GM18858 (cell line): ENCODE data around the gene RBX1.
"Not testable (repeated sequence)": the region's sequence is repeated elsewhere in the genome, so short reads cannot be mapped to it uniquely, and the experiment has no call there.

Source experiments
- ATAC-seq: cut with Tn5 transposase; IDR thresholded peaks from one replicate; pipeline ENCODE4 v1.9.1; 2021; ENCODE audit not compliant: unreplicated experiment

RBX1 gene

DNA sequence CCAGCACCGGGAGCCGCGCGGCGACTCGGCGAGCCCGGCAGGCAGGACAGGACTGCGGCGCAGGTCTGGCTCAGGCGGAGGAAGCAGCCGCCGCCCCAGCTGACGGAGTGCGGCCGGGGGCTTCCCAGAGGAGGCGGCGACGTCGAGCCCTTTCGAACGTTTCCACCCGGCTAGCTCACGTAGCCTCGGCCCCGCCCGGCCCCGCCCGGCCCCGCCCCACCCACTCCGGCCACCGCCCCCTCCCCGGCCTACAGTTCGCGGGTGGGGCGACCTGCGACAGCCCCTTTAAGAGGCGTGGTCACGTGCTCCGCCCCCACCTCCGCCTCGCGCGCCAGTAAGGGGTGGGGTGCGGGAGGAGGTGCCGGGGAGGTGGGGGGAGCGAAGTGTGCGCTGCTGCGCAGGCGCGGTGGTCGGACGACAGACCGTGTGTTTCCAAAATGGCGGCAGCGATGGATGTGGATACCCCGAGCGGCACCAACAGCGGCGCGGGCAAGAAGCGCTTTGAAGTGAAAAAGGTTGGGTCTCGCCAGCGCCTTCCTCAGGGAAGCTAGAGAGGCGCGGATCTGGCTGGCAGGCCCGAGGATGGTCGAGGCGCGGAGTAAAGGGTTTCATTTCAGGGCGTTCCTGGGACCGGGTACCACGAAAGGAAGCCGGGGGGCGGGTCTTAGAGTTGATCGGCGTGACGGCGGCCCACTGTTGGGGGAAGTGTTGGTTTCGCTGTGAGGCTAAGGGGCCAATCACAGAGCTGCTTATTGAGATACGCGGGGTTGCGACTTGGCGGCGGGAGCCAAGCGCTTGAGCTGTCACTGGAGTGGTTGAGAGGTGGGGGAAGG, at the start of gene RBX1:
Gene RBX1 (plus strand): TSS at position 417 of the 833 bp plus-strand sequence. CDS start 21 bp downstream, at position 438.
- peak; percentile 59 for ATAC-seq

DNA sequence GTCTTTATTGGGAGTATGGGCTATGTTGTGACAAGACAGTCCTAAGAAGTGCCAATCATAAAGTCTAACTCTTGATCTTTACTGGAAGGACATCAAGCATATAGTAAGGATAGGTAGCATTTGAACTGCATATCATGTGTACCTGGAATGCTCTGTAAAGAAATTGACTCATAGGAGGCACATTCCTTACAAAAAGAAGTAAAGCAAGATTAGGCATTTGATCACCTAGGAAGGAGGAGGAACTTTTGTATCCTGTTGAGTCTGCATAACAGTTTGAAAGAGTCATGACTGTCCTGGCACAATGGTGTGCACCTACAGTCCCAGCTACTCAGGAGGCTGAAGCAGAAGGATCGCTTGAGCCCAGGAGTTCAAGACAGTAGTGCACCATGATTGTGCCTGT, 47.1 kb upstream of the RBX1 start:
- ATAC-seq, result no peak

DNA sequence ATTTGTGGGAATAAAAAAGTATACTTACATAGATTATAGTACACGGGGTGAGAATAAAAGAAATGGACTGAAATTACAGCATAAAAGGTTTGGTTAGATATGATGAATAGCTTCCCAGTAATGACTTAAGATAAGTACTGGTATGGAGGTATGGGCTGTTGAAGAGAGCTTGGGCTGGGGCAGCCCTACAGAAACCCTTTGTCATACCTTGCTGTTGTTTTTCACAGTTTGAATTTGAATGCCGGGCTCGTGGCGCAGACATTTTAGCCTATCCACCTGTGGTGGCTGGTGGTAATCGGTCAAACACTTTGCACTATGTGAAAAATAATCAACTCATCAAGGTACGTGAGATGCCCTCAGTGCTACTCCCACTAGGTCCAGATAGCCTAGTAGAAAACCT, 42.3 kb upstream of the RBX1 start:
- ATAC-seq, result no peak

DNA sequence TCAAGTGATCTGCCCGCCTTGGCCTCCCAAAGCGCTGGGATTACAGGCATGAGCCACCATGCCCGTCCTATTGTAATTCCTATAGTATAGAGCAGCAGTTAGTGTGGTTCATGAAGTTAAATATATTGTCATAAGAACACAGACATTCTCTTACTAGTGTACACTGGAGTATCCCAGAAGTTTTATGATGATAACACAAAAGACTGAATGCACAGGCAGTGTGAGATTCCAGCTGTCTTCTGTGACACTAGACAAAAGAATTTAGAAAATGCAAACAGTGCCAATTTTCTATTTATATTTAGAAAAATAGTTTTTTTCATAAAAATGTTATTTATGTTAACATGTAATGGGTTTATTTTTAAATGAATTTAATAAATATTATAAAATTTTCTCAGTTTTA, 39.4 kb upstream of the RBX1 start:
- ATAC-seq, result no peak

DNA sequence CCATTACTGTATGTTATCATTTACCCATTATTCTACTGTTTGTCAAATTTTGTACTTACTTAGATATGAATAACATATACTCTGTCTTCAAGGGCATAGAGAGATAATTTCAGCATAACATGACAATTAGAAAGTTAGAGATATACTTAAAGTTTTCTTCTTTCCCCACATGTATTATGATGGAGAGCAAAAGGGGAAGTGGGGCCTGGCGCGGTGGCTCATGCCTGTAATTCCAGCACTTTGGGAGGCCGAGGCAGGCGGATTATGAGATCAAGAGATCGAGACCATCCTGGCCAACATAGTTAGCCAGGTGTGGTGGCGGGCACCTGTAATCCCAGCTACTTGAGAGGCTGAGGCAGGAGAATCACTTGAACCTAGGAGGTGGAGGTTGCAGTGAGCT, 38.2 kb upstream of the RBX1 start:
- not testable (repeated sequence) for ATAC-seq

DNA sequence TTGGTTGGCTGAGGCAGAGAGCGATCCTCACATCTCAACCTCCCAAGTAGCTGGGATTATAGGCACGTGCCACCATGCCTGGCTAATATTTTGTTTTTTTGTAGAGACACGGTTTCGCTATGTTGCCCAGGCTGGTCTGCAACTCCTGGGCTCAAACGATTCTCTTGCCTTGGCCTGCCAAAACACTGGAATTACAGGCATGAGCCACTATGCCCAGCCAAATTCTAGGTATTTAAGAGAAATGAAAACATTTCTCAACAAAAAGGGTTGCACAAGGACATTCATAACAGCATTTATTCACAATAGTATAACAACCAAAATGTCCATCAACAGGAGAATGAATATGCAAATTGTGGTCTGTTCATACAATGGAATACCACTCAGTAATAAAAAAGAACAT, 31.7 kb upstream of the RBX1 start:
- no peak for ATAC-seq

DNA sequence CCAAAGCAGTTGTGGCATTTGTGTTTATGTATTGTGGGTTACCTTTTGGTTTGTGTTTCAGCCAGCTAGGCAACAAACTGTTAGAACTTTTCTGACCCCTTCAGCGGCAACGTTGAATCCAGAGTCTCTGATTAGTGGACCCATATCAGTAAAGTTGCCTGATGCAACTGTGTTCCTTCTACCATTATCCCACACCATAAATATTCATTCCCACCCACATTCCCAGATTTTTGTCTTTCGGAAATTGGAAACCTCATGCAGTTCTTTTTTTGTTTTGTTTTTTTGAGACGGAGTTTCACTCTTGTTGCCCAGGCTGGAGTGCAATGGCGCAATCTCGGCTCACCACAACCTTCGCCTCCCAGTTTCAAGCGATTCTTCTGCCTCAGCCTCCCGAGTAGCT, 30.7 kb upstream of the RBX1 start:
- no peak for ATAC-seq

DNA sequence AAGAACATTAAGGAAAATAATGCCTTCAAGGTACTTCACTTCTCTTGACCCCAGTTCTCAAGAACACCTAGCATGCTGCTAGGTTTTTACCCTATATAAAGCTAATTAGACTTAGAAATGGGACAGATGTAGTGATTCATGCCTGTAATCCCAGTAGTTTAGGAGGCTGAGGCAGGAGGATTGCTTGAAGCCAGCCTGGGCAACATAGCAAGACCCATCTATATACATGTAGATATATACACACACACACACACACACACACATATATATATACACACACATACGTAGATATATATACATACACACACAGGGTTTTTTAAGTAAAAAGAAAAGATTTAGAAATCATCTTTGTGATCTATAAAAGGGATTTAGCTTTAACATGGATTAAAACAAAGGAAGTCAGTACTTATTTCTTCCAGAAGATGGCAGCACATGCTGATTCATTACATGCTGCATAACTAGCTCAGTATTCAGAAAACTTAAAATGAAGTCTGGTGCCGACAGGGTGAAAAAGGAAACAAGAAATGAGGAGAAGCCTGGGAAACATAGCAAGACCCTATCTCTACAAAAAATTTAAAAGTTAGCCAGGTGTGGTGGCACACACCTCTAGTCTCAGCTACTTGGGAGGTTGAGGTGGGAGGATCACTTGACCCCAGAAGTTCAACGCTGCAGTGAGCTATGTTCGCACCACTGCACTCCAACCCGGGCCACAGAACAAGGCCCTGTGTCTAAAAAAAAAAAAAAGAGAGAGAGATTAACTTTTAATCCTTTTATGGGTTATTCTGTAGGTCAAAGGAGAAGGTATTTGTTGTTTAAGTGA, 28.5 kb upstream of the RBX1 start:
- ATAC-seq, result no peak

DNA sequence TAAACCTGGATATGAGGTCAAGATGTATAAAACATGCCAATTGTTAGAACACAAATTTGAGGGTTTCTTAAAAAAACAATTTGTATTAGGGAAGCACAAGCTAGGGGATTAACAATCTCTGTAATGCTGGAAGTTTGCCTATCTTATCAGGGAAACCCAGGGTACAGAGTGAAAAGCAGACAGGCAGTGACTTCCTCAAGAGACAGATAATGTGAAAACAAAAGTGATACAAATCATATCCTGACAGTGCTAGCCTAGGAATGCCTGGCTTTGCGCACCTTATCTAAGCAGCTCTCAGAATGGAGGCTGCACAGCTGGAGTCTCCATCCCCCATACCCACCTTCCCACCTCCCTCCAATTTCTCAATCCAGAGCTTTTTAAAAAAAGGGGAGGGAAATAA, 22.5 kb upstream of the RBX1 start:
- ATAC-seq, result no peak

DNA sequence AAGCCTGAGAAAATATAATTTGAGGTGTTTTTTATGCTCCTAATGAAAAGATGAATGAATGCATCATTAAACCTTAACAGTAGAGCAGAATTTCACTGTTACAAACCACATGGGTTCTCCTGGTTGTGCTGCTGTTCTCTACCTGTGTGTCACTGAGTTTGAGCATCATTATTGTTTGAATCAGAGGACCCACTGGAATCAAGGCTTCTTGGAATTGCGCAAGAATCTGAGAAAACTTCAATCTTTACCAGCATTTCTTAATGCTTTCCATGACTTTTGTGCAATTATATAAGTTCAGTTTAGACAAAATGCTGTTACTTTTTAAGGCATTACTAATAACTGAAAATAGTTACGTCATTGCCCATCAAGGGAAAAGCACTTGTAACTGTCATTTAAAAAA, 18.8 kb upstream of the RBX1 start:
- no peak for ATAC-seq

DNA sequence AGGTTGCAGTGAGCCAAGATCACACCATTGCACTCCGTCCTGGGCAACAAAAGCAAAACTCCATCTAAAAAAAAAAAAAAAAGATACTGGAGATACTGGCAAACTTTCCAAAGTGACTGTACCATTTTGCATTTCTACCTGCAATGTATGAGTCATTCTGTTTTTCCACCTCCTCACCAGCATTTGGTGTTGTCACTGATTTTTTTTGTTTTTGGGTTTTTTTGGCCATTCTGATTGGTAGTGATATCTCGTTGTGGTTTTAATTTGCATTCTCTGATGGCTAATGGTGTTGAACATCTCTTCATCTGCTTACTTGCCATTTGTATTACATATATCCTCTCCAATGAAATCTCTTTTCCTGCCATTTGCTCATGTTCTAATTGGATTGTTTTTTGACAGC, 12.0 kb upstream of the RBX1 start:
- no peak for ATAC-seq

DNA sequence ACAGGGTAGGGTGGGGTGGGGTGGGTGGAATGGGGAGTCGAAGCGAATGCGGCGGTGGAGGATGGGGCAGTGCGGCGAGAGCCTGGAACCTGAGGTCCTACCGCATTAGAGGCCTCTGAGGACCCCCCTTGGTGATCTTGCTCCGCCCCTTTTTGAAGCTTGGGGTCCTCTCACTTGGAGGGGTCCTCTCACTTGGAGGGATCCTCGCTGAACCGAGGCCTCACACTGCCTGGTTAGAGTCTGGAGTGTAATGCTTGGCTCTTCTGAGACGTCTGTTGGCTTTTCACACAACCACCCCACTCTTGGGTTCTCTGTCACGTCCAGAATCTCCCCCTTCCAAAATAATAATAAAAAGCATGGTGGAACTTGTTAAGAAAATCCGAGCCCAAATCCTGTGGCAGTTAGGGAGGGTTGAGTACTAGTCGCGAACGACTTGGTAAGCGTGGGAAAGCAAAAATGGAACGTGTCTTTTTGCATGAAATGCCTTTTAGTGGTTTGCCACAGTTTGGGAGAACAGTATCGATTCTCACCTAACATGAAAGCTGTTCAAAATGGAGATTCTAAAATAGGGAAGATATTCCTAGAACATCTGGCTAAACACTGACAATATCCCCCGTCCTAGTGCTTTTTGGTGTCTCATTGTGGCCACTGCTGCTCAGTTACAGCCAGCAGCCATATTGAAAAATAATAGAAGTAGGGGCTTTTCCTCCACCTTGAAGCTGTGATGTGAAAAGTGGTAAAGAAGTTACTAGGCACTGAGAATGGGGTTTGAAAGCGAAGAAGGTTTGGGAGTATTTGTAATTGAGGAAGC, 822 bp downstream of the RBX1 start:
- no peak for ATAC-seq

DNA sequence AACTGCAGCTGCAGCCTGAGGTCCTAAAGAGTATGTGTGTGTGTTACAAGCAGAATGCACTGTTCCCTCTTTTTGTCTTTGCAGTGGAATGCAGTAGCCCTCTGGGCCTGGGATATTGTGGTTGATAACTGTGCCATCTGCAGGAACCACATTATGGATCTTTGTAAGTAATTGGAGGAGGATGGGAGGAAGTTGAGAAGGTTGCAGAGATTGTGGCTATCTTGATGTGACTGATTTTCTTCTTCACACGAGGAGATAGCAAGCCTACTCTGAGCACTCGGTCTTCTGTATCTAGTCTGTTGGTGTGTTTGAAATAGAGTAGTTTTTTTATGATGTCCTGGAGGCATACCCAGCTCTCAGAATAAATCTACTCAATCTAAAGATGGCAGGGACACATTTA, 2.3 kb downstream of the RBX1 start:
- ATAC-seq, result no peak

DNA sequence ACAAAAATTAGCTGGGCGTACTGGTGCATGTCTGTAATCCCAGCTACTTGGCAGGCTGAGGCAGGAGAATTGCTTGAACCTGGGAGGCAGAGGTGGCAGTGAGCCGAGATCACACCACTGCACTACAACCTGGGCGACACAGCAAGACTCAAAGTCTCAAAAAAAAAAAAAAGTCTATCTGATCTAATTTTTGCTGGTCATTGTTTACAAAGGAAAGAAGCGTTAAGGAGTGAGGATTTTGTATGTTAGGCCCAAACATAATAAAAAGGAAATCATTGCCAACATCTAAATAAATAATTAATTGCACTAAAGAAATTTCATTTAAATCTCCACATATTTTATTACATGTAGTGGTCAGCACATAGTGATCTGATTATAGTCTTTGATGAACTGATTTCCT, 2.9 kb downstream of the RBX1 start:
- ATAC-seq, result no peak

DNA sequence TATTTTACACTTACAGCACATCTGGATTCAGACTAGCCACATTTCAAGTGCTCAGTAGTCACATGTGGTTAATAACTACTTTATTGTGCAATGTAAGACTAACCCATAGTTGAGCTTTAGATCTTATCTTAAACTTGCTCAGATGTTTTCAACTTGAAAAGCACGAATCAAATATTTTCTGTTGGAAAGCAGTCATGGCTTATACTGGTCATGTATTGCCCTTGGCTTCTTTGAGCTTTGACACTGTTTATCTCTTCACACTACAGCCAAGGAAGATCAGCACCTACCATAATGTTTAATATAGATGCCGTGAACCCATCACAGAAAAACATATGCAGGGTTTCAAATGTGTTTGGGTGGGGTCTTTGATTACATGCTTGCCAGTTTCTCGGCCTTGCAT, 4.4 kb downstream of the RBX1 start:
- ATAC-seq, result no peak

DNA sequence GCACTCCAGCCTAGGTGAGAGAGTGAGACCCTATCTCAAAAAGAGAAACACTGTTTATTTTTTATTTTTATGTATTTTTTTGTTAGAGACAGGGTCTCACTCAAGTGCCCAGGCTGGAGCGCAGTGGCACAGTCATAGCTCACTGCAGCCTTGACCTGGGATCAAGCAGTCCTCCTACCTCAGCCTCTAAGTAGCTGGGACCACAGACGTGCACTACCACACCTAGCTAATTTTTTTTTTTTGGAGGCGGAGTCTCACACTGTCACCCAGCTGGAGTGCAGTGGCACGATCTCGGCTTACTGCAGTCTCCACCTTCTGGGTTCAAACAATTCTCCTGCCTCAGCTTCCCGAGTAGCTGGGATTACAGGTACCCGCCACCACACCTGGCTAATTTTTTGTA, 6.4 kb downstream of the RBX1 start:
- no peak for ATAC-seq

DNA sequence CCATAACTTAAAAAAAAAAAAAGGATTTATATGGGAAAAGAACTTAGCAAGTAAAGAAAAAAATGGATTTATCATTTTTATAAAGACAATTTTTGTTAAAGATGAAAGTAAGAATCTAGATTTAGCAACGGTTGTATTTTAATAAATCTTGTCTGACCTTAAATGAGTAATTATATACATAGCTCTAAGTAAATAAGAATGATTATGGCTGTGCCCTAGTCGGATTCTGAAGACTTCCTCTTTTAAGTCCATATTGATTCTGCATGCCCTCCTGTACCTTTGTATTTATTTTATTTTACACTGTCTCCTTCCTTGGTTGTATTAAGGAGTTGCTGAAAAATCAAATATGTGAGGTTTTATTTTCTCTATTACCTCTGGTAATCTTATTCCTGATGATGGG, 7.1 kb downstream of the RBX1 start:
- no peak for ATAC-seq

DNA sequence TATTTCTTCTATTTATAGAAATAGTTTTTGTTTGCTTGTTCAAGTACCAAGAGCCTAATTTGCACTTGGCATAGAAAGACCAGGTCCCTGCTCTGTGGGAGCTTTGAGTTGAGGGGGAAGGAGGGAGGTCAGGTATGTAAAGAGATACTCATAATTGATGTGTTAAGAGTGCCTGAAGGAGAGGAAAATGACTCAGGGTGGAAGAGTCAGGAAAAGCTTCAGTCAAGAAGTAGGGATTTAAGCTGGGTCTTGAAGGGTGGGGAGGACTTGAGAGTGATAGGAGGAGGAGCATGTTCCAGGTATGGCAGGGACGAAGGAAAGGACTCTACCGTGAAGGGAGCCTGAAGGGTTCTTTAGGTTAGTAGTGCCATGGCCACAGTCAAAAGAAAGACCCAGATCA, 9.0 kb downstream of the RBX1 start:
- ATAC-seq, result no peak

DNA sequence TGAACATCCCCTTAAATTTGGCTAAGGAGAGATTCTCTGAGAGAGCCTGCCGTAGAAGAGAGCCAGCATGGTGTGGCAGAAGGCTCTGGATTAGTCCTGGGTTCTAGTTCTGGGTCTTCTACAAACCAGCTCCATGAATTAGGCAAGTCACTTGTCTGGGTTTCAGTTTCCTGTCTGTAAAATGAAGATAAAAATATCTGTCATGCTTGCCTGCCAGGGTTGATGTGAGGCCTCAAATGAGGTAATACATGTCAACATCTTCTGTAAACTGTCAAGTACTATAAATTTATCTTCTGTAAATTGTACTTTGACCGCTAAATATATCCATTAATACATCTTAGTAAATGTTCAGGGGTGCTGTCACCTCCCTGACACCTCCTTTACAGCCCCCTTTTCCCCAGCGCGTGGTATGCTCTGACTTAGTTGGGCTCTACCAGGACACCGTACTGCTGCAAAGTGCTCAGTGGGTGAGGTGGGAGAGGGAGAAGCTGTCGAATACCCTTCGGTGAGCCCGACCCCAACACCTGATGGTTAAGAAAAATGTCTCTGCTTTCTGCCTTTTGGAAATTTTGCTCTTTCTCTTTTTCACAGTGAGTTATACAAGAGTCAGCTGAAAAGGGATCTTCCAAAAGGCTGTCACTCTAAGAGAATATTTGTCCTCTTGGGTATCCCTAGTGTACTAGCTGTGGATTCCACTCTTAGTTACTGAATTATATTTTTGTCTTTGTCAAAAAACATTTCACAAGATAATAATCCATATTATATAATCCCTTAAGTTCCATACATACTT, 15.0 kb downstream of the RBX1 start:
- no peak for ATAC-seq

DNA sequence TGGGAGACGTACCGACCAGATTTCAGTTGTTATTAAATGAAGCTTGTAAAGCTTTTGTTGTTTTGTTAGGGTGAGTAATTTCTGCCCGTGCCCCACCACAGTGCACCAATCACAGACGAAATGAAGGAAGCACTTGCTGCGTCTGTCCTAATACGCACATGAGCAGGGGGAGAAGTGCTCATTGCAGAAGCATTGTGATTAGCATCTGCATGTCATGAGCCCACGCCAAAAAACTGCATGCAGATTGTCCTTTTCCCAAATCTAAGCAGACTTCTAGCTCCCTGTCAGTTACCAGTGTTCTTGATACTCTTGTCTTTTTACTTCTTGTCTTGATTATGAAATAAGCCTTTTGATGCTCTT, 15.5 kb downstream of the RBX1 start:
- no peak for ATAC-seq
